Measurements from ENCODE around the gene CELF2. TPM values are rescaled to one million over a fixed set of nuclear protein-coding genes. Genes with fewer than 3 reads are reported as not detected.
A peak's percentile ranks its signal among the peaks of the same experiment; 100 is the strongest.

Gene CELF2
- total RNA-seq, 1 donor from 2014 or later, result 110 TPM

DNA sequence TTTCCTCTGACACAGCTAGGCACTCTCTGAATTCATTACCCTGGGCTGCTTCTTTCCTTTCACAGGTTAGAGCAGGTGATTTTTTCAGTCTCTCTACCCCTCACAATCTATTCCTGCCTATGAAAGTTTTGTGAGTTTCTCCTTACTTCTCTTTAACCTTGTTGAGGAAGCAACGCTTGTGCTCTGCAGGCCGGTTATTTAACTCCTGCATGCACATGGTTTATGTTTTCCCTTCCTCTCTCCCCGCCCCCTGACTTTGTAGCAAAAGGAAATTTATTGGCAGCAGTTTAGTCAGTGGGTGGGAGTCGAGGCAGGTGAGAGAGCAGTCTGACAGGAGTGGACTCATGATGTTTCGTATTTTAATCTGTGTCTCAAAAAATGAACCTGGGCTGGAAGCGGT, 91.9 kb downstream of the CELF2 start:
- Histone ChIP-seq H3K9me3 (no peaks in the 10 kb centered on the region), H3K27me3 (no peaks in the 10 kb centered on the region), H3K36me3 (no peaks in the 10 kb centered on the region), H3K4me1 (no peaks in the 10 kb centered on the region), H3K4me3 (no peak overlapping the region), H3K27ac (no peak overlapping the region)
- ATAC-seq (no peak), DNase-seq (no peak)
- TF ChIP-seq, protein P1, sequence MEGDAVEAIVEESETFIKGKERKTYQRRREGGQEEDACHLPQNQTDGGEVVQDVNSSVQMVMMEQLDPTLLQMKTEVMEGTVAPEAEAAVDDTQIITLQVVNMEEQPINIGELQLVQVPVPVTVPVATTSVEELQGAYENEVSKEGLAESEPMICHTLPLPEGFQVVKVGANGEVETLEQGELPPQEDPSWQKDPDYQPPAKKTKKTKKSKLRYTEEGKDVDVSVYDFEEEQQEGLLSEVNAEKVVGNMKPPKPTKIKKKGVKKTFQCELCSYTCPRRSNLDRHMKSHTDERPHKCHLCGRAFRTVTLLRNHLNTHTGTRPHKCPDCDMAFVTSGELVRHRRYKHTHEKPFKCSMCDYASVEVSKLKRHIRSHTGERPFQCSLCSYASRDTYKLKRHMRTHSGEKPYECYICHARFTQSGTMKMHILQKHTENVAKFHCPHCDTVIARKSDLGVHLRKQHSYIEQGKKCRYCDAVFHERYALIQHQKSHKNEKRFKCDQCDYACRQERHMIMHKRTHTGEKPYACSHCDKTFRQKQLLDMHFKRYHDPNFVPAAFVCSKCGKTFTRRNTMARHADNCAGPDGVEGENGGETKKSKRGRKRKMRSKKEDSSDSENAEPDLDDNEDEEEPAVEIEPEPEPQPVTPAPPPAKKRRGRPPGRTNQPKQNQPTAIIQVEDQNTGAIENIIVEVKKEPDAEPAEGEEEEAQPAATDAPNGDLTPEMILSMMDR (IDR thresholded peaks at IDR 0.05), result no peak
- intact Hi-C loops (cut with DNase I), result no loop called here

DNA sequence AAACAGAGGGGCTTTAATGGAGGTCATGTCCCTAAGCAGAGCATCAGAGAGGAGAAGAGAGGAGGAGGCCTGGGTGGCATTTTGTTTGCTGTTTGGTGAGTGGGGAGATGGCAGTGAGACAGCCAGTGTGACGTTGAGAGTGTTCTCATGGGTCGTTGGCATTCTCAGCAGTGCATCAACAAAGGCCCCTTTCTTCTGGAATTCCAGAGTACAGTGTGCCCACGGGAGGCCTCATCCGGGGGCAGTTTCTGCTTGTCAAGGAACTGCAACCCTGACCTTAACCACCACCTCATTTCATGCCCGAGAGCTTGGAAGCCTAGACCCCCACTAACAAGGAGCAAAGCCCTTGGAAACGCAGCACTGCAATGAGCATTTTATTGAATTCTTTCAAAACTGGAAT, 92.9 kb downstream of the CELF2 start:
- no peaks in the 10 kb centered on the region for H3K9me3 ChIP-seq
- no peak overlapping the region for H3K27ac ChIP-seq
- H3K4me3 ChIP-seq, result no peak overlapping the region
- ATAC-seq (no peak), DNase-seq (no peak)
- H3K36me3 ChIP-seq, result no peaks in the 10 kb centered on the region
- H3K4me1 ChIP-seq, result no peaks in the 10 kb centered on the region
- intact Hi-C loops (cut with DNase I), result no loop called here
- TF ChIP-seq, protein P1 (IDR thresholded peaks at IDR 0.05), result no peak
- H3K27me3 ChIP-seq, result no peaks in the 10 kb centered on the region

DNA sequence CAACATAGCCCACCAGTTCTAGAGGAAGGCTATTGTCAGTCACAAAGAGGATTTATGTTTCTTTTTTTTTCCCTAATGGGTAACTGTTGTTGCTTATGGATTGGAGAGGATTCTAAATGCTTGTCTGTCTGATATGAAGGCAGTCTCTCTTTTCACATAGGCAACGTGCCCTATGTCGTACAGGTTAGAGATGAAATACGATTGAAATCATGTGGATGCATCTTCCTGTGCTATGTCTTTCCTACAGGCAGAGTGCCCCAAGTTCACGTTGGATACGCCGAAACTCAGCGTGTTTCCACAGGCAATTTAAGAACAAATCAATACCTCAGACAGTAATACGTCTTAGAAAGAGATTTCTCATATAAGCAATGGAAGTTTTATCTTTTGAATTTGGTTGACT, 93.8 kb downstream of the CELF2 start:
- intact Hi-C loops (cut with DNase I), result no loop called here
- H3K9me3 ChIP-seq, result no peaks in the 10 kb centered on the region
- no peaks in the 10 kb centered on the region for H3K27me3 ChIP-seq
- ATAC-seq (no peak), DNase-seq (no peak)
- H3K4me1 ChIP-seq, result no peaks in the 10 kb centered on the region
- H3K4me3 ChIP-seq, result no peak overlapping the region
- TF ChIP-seq, protein P1 (IDR thresholded peaks at IDR 0.05), result no peak
- no peaks in the 10 kb centered on the region for H3K36me3 ChIP-seq
- H3K27ac ChIP-seq, result no peak overlapping the region

DNA sequence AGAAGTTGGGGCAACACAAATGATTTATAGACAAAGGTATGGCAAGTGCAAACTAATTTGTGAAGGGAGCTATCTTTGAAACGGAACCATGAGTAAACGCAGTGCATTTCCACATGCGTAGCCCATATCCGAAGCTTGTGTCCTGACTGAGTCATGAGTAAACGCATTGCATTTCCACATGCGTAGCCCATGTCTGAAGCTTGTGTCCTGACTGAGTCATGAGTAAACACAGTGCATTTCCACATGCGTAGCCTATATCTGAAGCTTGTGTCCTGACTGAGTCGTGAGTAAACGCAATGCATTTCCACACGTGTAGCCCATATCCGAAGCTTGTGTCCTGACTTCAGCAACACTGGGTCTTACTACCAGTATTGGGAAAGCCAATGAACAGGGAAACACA, 95.0 kb downstream of the CELF2 start:
- Histone ChIP-seq H3K36me3 (no peaks in the 10 kb centered on the region), H3K27ac (no peak overlapping the region), H3K9me3 (no peaks in the 10 kb centered on the region), H3K4me3 (no peak overlapping the region), H3K27me3 (no peaks in the 10 kb centered on the region), H3K4me1 (no peaks in the 10 kb centered on the region)
- TF ChIP-seq, protein P1 (IDR thresholded peaks at IDR 0.05), result no peak
- DNase-seq, result no peak
- intact Hi-C loops (cut with DNase I), result no loop called here
- no peak for ATAC-seq

DNA sequence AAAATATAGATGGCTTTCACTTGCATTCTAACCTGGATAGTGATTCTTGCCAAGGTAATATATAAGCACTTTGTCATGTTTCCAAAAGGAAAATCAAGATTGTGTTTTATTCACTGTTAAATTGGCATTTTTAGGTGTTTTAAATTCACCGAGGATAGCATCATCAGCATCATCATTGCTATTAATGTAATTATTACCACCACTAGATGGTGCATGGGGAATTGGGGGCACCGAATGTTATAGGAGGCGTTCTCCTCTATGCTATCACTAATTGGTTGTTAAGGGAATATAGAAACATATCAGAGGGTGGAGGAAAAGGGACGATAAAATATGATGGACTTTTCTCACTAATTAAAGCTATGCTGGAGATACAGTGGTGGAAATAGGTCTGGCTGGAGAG, 95.5 kb downstream of the CELF2 start:
- peak; percentile 69 for ATAC-seq
- TF ChIP-seq, protein P1 (IDR thresholded peaks at IDR 0.05), result peak; percentile 40
- intact Hi-C loops (cut with DNase I), result no loop called here
- no peaks in the 10 kb centered on the region for H3K4me1 ChIP-seq
- H3K9me3 ChIP-seq, result no peaks in the 10 kb centered on the region
- no peak for DNase-seq
- H3K27me3 ChIP-seq, result no peaks in the 10 kb centered on the region
- no peaks in the 10 kb centered on the region for H3K36me3 ChIP-seq
- H3K27ac ChIP-seq, result no peak overlapping the region
- no peak overlapping the region for H3K4me3 ChIP-seq

DNA sequence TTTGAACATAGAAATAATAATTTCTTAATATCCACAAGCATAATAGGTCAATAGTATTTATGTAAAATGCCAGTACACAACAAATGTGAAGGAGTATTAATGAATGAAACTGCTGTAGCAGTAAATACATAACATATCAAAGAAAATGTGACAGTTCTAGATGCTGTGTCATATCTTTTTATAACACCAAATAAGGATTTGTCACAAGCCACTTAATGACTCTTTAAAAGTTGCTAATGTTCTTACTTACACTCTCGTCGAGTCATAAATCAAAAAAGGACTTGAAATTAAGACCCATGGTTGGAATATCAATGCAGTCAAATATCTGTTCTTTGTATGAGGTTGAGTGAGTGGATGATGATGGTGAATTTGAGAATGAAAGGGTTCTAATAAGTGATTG, 96.6 kb downstream of the CELF2 start:
- Histone ChIP-seq H3K27ac (no peak overlapping the region), H3K4me3 (no peak overlapping the region), H3K9me3 (no peaks in the 10 kb centered on the region), H3K4me1 (no peaks in the 10 kb centered on the region), H3K27me3 (no peaks in the 10 kb centered on the region), H3K36me3 (no peaks in the 10 kb centered on the region)
- ATAC-seq, result no peak
- no peak for DNase-seq
- intact Hi-C loops (cut with DNase I), result no loop called here
- TF ChIP-seq, protein P1 (IDR thresholded peaks at IDR 0.05), result no peak
